C1 segment of cervical spinal cord (tissue), 14 donors: ENCODE data around the gene WWOX.

ENCODE experiments used
- DNase-seq, 14 donors: peaks; one replicate each; lab custom pipeline; 2025; lab: John Stamatoyannopoulos, UW

Gene WWOX

GRCh38 chr16:78788696-78789095, 689.2 kb downstream of the WWOX start:
- no peak for DNase-seq

DNA sequence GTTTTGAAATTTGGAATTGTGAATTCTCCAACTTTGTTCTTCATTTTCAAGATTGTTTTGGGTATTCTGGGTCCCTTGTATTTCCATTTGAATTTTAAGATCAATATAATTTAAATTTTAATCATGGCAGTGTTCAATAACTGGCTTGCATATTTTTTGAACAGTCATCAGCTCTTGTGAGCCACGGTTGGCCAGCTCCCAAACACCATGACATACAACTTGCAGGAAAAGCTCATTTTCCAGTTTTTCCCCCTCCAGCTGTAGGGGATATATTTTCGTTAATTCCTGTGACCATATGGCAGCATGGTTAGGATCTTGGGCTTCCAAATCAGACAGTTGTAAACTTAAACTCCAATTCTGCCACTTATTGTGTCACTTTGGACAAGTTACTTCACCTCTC, 690.1 kb downstream of the WWOX start:
- DNase-seq: no peak

- DNase-seq: no peak
Observed at GRCh38 chr16:78791011-78791410, 691.6 kb downstream of the WWOX start.

- no peak for DNase-seq
Observed at GRCh38 chr16:78791926-78792325, 692.5 kb downstream of the WWOX start.

GRCh38 chr16:78792952-78793351, 693.5 kb downstream of the WWOX start:
- DNase-seq: no peak

GRCh38 chr16:78794581-78795250, 695.3 kb downstream of the WWOX start:
- no peak for DNase-seq

DNA sequence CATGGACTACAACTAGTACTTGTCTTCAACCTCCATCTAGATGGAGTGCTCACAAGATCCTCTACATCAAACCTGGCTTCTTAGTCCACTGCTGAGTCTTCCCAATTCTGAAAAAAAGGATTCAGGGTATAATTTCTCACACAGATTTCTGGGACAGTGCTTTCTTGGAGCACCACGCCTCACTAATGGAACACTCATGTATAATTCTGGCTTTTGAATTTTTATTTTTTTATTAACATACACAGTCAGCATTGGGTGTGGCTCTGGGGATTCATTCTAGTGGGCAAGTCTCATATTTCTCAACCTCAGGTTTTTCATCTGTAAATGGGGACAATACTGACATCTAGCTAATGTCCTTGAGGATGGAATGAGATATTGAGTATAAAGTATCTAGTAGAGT, 696.0 kb downstream of the WWOX start:
- DNase-seq: no peak

- peak in 5 of 14 donors; percentile 2 to 12 (median 5) for DNase-seq
Observed at GRCh38 chr16:78796221-78796866, 696.9 kb downstream of the WWOX start.

DNA sequence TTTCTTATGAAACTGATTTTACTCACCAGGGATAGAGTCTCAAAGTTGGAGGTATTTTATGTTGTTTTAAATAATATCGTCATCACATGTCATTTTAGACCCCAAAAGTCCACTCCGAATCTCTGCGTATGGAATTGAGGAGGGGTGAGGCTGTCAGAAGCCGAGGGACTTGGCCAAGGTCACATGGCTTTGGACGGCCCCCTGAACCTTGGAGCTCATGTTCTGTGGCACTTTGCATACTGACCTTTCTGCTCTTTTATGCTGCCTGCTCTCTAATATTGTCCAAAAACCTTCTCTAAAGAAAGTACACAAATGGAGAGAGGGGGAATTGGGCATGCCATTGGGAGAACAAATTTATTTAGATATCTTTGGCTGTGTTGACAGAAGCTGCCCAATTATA, 700.0 kb downstream of the WWOX start:
- no peak for DNase-seq

DNA sequence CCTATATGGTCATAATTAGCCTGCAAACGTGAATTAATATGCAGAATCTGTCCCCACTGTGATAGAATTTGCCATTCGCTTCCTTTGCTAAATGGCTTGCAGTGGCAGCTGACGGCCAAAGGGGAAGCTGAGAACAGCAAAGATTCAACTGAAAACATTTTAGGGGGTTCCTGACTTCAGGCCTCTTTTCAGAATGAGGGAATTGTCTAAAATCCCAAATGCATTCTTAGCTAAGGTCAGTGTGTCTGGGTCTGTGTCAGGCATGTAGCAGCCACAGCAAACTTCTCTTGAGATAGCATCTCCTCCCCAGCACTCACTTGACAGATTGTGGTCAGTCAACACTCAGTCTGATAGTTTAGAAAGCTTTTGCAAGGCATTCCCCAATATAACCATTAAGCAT, 701.1 kb downstream of the WWOX start:
- no peak for DNase-seq

DNA sequence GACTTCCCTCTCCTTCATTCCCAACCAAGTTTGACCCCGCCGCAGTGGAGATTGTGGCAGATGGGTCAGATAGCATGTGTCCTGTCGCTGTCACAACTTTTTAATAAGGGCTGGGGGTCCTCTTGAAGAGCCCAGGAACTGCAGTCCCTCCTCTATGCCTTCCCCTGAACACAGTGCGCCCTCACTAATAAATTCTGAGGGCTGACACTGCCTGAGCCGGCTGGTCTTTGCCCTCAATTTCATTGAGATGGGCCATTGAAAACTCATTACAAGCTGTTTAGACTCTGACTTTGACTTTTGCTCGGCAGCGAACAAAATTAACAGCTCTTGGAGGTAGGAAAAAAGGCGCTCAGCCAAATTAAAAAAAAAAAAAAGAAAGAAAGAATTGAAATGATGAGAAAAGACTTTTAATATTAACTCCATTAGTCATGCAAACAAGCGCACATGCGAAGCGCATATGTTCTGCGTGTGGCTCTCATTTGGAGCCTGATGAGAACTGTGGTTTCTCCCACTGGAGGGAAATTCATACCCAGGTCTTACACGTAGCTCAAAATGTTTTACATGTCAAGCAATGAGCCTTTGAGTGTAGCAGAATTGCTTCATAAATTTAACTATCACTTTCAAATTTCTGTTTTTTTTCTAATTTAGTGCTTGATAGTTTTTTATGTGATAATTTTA, 704.7 kb downstream of the WWOX start:
- DNase-seq: no peak

GRCh38 chr16:78805556-78805955, 706.1 kb downstream of the WWOX start:
- DNase-seq: no peak

DNA sequence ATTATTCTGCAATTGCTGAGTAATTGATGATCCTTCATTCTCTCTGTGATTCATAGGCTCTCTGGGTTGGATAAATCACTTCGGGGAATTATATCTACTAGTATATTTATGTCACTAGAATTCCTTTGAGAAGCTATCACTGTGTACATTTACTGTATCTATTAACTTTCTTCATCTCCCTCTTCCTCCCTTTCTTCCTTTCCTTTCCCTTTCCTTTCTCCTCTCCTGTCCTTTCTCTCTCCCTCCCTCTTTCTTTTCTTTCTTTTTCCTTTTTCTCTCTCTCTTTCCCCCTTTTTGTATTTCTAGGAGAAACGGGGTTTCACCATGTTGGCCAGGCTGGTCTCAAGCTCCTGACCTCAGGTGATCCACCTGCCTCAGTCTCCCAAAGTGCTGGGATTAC, 711.8 kb downstream of the WWOX start:
- DNase-seq: no peak

DNA sequence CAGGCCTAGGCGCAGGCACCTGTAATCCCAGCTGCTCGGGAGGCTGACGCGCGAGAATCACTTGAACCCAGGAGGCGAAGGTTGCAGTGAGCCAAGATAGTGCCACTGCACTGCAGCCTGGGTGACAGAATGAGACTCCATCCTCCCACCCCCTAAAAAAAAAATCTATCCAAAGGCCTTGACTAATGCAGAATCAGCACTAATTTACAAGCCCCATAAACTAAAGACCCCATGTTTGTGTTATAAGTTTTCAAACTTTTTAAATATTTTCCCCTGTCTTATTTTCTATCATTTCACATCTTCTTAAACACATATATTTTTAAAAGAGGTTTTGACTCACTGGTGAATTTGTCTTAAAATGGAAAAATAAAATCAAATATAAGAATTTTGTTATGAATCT, 713.1 kb downstream of the WWOX start:
- no peak for DNase-seq

DNA sequence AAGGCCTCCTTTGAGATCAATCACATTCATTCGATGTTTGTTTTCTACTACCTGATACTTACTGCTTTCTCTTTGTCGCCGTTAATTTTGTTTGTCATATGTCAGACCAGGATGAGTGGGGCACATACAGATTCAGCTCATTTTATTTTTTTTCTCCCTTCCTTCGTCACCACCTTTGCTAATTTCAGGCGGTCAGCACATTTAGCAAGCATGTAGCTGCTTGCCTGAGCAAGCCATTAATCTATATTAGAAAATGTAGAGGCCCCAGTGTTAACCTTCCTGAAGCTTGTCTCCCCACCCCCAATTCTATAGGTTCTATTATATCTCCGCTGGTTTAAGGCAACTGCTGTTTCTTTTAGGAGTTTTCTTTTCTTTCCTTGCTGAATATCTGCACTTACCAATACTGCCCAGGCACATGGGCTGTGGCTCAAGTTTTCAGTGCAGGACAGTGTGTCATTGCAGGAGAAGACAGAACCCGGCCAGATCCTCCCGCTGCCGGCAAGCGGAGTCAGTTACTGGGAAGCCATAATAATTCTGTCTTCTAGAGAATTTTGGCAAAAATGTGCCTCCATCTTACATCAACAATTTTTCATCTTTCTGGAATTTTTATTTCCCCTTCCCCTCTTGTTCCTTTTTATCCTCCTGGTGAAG, 714.3 kb downstream of the WWOX start:
- peak in 1 of 14 donors; percentile 21 for DNase-seq

- DNase-seq: no peak
Observed at GRCh38 chr16:78815713-78816112, 716.3 kb downstream of the WWOX start.

- no peak for DNase-seq
Observed at GRCh38 chr16:78816499-78817195, 717.2 kb downstream of the WWOX start.

GRCh38 chr16:78817200-78817739, 717.8 kb downstream of the WWOX start:
- no peak for DNase-seq

- no peak for DNase-seq
Observed at GRCh38 chr16:78821335-78821734, 721.9 kb downstream of the WWOX start.

- no peak for DNase-seq
Observed at GRCh38 chr16:78822509-78822908, 723.1 kb downstream of the WWOX start.

DNA sequence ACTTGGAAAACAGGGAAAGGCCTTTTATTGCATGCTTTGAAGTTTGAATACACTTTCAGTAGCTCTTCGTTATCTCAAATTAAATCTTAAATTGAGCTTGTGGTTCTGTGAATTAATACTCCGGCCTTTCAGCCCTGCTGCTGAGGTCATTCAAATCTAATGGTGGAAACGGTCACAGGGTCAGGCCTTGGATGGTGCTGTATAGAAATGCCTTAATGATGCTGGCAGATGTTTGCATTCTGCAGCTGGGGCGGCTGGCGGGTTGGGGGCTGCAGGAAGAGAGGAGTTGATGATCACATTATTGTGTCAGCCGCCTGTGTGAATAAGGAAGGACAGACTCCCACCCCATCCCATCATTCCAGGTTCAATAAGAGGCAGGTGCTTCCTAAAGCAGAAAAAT, 723.6 kb downstream of the WWOX start:
- no peak for DNase-seq

- DNase-seq: no peak
Observed at GRCh38 chr16:78829280-78829679, 729.8 kb downstream of the WWOX start.
